Brain microvascular endothelial cell (primary cell): ENCODE measurements around the gene CACNA2D3.

Experiments
- DNase-seq: peaks from one replicate; pipeline ENCODE4 v3.0.0-alpha.2; 2020
- H3K27ac ChIP-seq: fragments of 250-450 bp; sonication (Bioruptor Pico); 2 replicates; pipeline ENCODE4 v1.5.1; 2020; ENCODE audit warnings: mild to moderate bottlenecking, moderate library complexity
- H3K27me3 ChIP-seq: fragments of 250-450 bp; sonication (Bioruptor Pico); replicated peaks from 2 replicates; pipeline ENCODE4 v1.5.1; 2020; ENCODE audit warnings: mild to moderate bottlenecking
- H3K36me3 ChIP-seq: fragments of 250-450 bp; sonication (Bioruptor Pico); replicated peaks from 2 replicates; pipeline ENCODE4 v1.5.1; 2020; ENCODE audit warnings: mild to moderate bottlenecking
- H3K4me3 ChIP-seq: 2 replicates; pipeline ENCODE4 v1.5.1; 2011; ENCODE audit warnings: low read depth, mild to moderate bottlenecking, control low read depth, low read length, moderate library complexity
- in situ Hi-C: cut with HindIII; loops from 2 replicates; pipeline ENCODE4 v1.10.0; 2017; ENCODE audit warnings: low sequenced_read_pairs, low pct_ligation_motif_present
- TF ChIP-seq, protein P1 (sequence below): IDR thresholded peaks from 2 replicates; pipeline ENCODE4 v1.5.1; 2011; ENCODE audit warnings: low read depth, mild to moderate bottlenecking, moderate library complexity, low read length, control low read depth, inconsistent platforms; ENCODE audit errors: missing control alignments

CACNA2D3 gene

DNA sequence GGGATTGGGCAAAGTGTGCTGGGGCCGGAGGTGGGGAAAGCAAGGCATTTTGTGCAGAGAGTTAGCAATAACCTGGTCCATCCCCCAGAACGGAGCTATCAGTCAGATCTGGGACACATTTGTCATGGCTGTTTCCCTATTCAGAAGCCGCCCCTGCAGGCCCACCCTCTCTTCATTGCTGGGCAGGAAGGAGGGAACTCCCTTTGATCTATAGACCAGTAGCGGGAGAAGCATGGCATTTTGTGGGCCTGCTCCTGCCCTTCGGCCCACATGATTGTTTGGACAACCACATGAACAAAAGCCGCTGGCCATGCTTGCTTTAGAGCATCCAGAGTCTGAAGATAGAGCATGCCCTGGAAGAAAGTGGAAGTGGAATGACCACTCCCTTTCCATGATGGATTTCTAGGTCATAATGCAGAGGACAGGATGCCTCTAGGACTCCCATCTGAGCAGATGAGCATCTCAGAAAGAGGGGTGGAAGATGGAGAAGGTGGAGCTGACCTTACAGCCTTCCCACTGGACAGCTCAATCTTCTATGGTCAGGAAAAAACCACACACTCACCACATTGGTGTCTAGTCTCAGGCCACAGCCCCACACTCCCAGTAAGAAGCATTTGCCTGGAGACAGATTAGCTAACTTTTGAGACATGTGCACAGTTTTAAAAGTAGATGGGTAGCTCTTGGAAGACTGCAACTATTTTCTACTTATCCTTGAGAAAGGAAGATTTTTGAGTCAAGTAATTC lies 817.4 kb downstream of the CACNA2D3 start:
- DNase-seq, result peak; percentile 5
- Histone ChIP-seq H3K27ac (no peak overlapping the region), H3K36me3 (no peaks in the 10 kb centered on the region), H3K27me3 (no peaks in the 10 kb centered on the region), H3K4me3 (no peak overlapping the region)
- in situ Hi-C loops, result no loop called here
- TF ChIP-seq, protein P1, sequence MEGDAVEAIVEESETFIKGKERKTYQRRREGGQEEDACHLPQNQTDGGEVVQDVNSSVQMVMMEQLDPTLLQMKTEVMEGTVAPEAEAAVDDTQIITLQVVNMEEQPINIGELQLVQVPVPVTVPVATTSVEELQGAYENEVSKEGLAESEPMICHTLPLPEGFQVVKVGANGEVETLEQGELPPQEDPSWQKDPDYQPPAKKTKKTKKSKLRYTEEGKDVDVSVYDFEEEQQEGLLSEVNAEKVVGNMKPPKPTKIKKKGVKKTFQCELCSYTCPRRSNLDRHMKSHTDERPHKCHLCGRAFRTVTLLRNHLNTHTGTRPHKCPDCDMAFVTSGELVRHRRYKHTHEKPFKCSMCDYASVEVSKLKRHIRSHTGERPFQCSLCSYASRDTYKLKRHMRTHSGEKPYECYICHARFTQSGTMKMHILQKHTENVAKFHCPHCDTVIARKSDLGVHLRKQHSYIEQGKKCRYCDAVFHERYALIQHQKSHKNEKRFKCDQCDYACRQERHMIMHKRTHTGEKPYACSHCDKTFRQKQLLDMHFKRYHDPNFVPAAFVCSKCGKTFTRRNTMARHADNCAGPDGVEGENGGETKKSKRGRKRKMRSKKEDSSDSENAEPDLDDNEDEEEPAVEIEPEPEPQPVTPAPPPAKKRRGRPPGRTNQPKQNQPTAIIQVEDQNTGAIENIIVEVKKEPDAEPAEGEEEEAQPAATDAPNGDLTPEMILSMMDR, result no peak

DNA sequence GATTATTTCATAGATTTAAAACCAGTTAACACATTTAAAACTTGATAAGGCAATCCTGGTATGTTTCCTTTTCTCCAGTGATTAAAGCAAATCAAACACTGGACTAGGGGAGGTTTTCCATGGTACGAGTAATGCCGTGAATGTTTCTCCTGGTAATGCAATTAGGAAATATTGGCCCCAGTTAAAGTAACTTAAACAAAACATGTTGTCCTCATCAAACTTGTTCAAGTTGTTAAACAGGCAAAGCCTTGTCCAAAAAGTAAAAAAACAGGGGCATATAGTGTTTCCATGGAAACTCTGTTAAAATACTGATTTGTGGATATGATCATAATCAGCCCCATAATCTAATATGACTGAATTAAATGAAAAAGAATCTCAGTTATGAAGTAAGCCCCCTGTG lies 818.6 kb downstream of the CACNA2D3 start:
- Histone ChIP-seq H3K27ac (no peak overlapping the region), H3K4me3 (no peak overlapping the region), H3K27me3 (no peaks in the 10 kb centered on the region), H3K36me3 (no peaks in the 10 kb centered on the region)
- TF ChIP-seq, protein P1, result no peak
- DNase-seq, result no peak
- in situ Hi-C loops, result no loop called here

DNA sequence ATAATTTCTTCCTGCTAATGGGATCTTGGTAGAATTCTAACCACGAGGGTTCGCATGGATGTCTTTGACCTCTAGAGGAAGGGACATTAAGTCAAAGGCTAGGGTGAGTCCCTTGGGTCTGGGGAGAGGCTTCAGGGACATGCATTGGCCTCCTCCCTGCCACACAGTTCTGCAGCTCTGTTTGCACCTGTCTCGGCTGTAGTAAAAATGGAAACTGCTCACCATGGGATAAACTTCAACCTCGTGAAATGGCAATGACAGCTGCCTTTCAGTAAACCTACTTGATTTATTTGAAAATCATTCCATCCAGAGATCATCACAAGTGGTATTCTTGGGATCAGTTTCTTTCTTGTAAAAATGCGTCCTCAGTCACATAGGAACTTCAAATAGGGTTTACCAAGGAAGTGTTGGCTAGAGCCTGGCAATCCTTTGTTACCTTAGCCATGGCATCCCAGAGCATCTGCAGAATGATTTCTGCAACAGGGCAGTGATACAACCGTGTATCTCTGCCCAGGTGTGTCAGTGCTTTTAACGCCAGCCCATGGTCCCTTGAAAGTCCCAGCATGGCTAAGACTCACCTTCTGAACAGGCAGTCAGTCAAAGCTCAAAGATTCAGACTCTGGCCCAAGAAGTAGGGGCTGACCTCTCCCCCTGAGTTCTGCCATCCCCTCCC lies 819.5 kb downstream of the CACNA2D3 start:
- Histone ChIP-seq H3K36me3 (no peaks in the 10 kb centered on the region), H3K27ac (no peak overlapping the region), H3K4me3 (no peak overlapping the region), H3K27me3 (no peaks in the 10 kb centered on the region)
- no peak for DNase-seq
- TF ChIP-seq, protein P1, result no peak
- in situ Hi-C loops, result no loop called here

DNA sequence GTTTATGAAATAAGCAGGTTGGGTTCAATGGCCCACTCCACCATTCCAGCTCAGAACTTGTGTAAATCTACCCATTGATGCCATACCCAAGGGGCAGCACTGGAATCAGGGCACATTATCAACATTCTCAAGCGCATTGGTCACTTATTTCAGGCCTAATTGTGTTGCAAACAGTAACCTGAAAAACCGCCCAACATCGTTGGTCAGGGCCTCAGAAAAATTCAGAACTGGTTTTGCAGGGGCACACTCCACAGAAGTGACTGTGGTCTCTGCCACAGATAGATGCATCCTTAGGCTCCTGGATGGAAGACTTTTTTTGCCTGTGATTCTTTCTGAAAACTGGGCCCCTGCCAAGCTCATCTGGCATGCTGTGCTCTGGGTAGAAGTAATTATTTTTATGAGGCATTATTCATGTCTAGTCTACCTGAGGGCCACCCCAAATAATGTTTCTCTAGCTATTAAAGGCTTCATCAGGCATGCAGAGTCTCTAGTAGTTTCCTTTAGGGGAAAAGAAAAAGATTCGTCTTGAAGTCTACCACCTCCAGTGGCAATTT lies 827.2 kb downstream of the CACNA2D3 start:
- in situ Hi-C loops, result loop anchor here (25.0 kb wide), 1 partner anchor 538 kb away; the partner anchor contains the start of gene WNT5A
- DNase-seq, result no peak
- Histone ChIP-seq H3K4me3 (no peak overlapping the region), H3K27me3 (no peaks in the 10 kb centered on the region), H3K27ac (no peak overlapping the region), H3K36me3 (no peaks in the 10 kb centered on the region)
- TF ChIP-seq, protein P1, result no peak

DNA sequence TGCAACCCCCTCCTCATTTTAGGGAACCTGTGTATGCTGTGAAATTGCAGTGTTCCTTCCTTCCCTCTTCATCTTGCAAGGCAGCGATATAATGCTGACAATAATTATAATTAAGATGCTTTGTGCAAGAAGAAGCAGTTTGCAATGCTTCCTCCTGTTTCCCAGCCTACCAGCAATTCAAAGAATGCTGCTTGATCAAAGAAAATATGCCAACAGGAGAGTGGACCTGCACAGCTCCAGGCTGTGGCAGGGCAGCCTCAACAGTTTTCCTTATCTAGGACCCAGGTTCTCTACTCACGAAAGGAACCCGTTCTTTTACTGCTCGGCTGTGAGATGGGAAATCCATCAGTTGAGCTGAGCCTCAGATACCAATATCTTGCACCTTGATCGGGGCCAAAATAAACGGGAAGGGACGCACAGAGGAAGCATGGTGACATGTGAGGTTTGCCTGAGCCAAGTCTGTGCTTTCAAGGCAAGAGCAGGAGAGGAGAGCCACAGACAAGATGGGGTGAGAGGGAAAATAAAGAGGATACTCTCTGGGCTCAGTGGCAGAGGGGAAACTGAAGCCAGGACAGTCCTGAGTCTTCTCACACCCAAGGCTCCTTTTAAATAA lies 828.1 kb downstream of the CACNA2D3 start:
- TF ChIP-seq, protein P1, result no peak
- no peak for DNase-seq
- no peak overlapping the region for H3K4me3 ChIP-seq
- H3K27ac ChIP-seq, result no peak overlapping the region
- H3K36me3 ChIP-seq, result no peaks in the 10 kb centered on the region
- in situ Hi-C loops, result loop anchor here (25.0 kb wide), 1 partner anchor 537 kb away; the partner anchor contains the start of gene WNT5A
- no peaks in the 10 kb centered on the region for H3K27me3 ChIP-seq
